HL-60/S4 (cell line): ENCODE measurements around the gene PTPRN2.

Experiments used
- in situ Hi-C: fragments of 300-500 bp; cut with MboI; formaldehyde crosslinking; loops from 2 replicates; pipeline ENCODE4 v1.14.3; 2022; ENCODE audit warnings: low sequenced_read_pairs

Gene PTPRN2

GRCh38 chr7:157978766-157979165 is 608.9 kb downstream of the PTPRN2 start:
- in situ Hi-C loops: no loop called here

DNA sequence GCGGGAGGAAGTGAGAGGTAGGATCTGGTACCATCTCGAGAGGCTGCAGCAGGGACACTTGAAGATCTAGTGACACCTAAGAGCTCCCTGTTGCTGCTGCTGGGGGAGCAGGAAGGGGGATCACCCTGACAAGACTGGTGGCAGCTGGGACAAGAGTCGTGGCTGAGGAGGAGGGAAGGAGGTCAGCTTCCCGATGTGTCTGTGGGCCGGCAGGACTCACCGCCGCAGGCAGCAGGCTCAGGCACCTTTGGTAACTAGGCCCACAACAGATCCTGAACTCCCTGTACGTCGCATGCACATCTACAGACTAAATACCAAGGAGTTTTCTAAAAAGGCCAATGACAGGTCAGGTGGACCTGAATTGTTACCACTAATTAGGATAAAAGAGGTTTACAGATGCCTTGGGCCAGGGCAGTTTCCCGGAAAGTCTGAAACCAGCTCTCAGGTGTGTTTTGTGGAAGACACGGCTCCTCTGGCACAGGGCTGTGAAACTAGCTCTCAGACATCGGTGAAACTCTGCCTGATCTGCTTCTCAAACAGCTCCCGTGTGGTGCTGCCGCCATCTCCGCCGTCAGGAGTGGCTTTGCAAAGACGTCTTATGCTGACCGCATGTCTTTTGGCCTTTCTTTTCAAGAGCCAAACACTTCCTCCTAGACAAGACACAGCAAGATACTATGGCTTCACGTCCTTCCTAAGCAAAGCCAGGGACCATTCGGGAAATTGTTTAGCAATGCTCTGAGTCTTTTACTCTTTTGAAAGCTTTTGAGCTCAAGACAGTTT is 609.7 kb downstream of the PTPRN2 start:
- in situ Hi-C loops: no loop called here

GRCh38 chr7:157977306-157977705 is 610.3 kb downstream of the PTPRN2 start:
- in situ Hi-C loops: no loop called here

DNA sequence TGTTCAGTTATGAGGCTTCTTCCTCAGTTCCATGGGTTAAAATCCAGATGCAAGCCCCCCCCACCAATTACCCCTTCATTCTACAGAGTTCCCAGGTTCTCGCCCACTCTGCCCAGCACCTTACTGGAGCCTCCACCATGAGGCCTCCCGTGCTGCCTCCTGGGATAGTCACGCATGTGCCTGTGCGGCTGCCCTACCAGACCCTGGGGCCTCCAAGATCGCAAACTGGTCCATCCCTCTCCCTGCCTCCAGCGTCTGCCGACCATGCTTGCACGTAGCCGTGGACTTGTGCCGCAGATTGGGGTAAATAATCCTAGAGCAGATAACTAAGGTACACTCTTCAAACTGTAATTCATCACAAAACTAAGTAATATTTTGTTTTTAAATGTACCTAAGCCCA is 611.2 kb downstream of the PTPRN2 start:
- in situ Hi-C loops: no loop called here

DNA sequence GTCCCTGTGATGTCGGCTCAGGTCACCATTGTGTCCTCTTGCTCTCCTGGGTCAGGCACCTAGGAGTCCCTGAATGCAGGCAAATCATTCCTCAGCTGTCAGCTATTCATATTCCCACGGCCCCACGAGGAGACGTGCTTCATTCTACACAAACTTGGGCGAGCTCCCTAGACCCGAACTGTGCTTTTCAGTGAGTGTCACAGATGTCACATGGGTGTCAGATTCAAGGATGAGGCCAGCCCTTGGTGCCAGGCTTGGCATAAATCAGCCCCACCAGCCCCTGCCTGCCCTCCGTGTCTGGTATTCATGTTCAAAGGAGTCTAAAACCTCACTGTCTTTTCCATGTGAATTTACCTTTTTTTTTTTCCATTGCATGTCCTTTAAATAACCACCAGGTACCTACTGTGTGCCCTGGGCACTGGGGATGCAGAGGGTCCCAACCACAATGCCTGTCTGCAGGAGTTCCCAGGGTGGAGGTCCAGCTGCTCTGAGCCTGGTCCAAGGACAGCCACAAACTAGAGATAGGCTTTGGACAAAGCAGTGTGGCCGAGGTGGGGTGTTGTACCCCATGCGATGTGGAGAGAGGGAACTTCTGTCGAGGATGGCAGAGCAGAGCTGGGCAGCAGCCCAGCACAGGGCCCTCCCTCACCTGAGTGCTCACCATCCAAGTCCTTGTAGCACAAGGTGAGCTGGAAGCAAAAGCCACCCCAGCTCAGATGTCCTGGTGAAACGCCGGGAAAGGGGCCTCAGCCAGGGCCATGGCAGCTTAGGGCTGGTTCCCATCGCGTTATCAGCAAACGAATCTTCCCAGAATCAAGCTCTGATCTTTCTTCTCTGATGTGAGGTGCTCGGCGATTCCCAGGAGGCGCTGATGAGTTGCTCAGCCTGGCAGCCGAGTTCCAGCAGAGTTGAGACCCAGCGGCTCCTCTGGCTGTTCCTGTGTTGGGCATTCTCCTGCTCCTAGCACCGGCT is 611.9 kb downstream of the PTPRN2 start:
- in situ Hi-C loops: no loop called here

GRCh38 chr7:157974678-157975230 is 612.9 kb downstream of the PTPRN2 start:
- in situ Hi-C loops: no loop called here

GRCh38 chr7:157973971-157974677 is 613.5 kb downstream of the PTPRN2 start:
- in situ Hi-C loops: no loop called here

DNA sequence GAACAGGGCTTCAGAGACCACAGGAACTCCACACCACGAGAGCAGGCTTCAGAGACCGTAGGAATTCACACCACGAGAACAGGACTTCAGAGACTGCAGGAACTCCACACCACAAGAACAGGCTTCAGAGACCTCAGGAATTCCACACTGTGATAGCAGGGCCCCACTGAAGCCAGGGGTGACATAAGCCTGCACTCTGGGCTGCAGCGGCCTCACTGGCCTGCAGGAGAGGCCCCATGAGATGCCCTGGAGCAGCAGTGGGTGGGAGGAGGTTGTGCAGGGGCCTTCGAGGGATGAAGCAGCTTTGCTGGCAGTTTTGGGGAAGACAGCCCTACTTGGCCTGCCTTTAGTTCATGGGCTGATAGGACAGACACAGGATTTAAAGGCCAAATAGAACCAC is 614.7 kb downstream of the PTPRN2 start:
- in situ Hi-C loops: no loop called here

DNA sequence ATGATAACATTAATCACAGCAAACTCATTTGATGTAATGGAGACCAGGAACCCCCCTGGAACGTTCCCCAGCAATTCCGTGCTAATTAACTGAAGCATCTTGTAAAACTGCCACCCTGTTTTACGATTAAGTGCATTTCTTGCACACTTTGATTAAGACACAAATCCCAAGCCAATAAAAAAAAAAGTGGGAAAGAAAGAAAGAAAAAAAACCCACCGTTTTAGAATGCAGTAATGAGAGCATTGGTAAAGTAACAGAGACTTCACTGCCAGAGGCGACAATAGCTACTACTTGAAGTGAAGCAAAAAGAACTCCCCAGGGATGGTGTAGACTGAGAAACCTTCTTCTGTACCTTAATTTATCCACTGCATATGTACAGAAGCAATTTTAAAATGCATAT is 616.1 kb downstream of the PTPRN2 start:
- in situ Hi-C loops: no loop called here

- in situ Hi-C loops: no loop called here
These were observed 616.9 kb downstream of the PTPRN2 start for GRCh38 chr7:157970744-157971143.

GRCh38 chr7:157969995-157970394 is 617.6 kb downstream of the PTPRN2 start:
- in situ Hi-C loops: no loop called here

- in situ Hi-C loops: no loop called here
These were observed 621.1 kb downstream of the PTPRN2 start for GRCh38 chr7:157966490-157966889.

DNA sequence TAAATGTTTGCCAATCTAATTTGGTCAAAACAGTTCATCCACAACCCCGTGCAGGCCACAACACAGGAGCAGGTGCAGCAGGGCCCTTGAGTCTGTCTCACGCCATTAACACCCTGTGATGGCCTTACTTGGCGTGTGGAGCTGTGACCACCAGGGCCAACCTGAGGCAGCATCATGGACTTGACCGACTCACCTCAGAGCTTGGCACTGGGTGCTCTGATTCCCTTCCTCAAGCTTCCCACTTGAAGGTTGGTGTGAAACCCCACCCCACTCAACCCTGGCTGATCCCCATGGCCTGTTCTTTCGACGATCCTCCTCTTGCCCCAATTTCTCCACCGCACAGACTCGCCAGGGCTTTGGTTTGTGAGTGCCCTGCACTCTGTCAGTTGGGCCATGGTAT is 623.1 kb downstream of the PTPRN2 start:
- in situ Hi-C loops: no loop called here

GRCh38 chr7:157964016-157964415 is 623.6 kb downstream of the PTPRN2 start:
- in situ Hi-C loops: no loop called here

GRCh38 chr7:157963526-157963925 is 624.1 kb downstream of the PTPRN2 start:
- in situ Hi-C loops: no loop called here

GRCh38 chr7:157962458-157963306 is 624.9 kb downstream of the PTPRN2 start:
- in situ Hi-C loops: no loop called here

GRCh38 chr7:157961731-157962457 is 625.7 kb downstream of the PTPRN2 start:
- in situ Hi-C loops: no loop called here

DNA sequence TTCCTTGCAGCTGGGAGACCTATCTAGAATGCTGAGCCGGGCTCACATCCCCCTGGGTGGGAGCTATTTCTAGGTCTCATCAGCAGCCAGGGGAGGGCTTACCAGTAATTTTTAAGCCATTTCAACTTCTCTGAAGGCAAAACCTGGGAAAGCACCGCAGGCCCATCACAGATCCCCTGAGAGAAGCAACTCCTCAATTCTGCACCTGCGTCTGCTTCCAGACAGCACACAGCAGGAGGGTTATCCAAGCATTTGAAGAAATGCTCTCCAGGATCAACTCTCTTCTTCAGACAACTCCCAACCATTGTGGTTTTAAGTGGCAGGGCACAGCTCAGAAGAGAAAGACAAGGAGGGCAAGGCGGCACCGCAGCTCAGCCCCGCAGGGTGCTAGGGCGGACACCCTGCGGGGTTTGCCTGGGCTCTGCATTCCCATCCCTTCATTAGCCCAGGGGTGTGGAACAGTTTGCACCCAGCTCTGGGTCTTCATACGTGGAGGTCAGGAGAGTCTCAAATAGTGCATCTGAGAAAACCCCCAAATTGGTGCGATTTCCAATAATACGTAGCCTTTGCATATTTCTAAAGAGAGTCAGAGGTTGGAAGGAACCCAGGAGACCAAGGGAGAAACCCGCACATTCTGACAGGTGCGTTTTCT is 632.1 kb downstream of the PTPRN2 start:
- in situ Hi-C loops: no loop called here

DNA sequence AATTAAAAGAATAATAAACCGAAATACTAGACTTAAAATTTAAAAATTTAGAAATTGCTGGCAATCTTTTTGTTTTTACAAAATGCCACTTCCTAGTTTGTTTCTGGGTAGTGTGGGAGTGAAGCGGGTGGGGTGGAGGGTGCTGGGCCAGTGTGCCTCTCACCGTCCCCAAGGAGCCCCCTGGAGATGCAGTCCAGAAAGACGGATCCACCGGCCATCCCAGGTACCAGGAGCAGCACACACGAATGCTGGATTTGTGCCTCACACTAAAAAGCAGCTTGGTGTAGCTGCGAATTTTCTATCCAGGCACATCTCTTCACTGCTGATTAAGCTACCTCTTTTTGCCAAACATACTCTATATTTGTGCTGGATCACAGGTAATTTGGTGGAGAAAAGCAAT is 632.7 kb downstream of the PTPRN2 start:
- in situ Hi-C loops: no loop called here
